ENCODE results near the gene GRK5.
"Not testable (repeated sequence)": the region's sequence is repeated elsewhere in the genome, so short reads cannot be mapped to it uniquely, and the experiment has no call there.

Gene GRK5

GRCh38 chr10:119207366-119207666 lies at the start of gene GRK5:
Gene GRK5, plus strand, starts transcription at chr10:119207571. Its CDS starts 347 bp downstream, at chr10:119207918.
- DNase-seq (ENCODE audit: low read depth in 2 of 2) = peak; percentile 86 to 91

- DNase-seq (ENCODE audit: low read depth in 2 of 2) = no peak
Measured at GRCh38 chr10:119159332-119159731, 48.0 kb upstream of the GRK5 start.

DNA sequence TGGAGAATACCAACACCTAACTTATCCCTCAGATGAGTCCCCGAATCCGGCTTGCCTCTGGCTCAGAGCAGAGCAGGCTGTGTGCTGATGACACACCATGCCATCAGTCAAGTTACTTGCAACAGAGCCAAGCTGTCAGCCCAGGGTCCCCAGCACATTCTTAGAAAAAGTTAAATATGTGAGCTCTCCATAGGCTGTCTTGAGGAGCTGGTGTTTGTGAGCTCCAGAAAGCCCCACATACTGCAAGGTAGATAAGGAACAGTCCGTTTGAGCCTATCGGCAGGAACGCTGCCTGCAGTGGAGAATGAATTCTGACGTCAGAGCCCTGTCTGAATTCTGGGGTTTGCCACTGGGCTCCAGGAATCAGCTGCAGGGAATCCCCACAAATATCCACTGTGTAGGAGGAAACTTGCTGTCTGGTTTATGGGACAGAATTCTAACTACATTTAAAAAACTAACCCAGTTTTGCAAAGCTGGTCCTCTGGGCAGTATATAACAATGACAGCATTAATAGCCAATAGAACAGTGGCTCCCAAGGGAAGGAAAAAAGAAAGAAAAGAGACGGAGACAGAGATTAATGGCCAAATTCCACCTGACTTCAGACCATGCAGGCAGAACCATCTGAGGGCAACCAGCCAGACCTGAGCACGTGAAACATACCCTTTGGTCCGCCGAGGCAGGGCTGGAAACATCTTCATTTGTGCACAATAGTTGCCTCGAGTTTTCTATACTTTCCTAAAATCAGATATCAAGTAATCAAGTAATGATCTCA lies 45.5 kb upstream of the GRK5 start:
- DNase-seq (ENCODE audit: low read depth in 2 of 2) = no peak

- no peak for DNase-seq (ENCODE audit: low read depth in 2 of 2)
Measured at GRCh38 chr10:119162452-119163092, 44.8 kb upstream of the GRK5 start.

GRCh38 chr10:119165171-119166117 lies 41.9 kb upstream of the GRK5 start, which contains the start of gene SFXN4:
Gene SFXN4, minus strand, starts transcription at chr10:119165714. Its CDS starts 67 bp downstream, at chr10:119165647.
- DNase-seq (ENCODE audit: low read depth in 2 of 2) = peak; percentile 48 to 53

DNA sequence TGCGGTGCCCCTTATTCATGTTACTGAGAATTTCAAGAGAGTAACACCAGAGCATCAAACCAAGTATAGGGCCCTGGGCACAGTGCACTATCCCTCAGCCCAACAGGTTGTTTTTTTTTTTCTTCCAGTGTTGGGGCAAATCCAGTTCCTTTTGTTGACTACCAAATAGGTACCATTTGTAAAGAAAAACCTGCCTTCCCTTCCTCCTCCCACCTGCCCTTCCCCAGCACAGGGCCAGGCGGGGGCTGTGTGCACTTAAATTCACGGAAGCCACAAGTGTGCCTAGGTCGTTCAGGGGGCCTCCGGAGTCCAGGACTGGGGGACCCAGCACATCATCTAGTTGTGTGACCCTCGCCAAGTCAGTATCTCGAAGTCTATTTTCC lies 41.3 kb upstream of the GRK5 start:
- DNase-seq (ENCODE audit: low read depth in 2 of 2) = no peak

DNA sequence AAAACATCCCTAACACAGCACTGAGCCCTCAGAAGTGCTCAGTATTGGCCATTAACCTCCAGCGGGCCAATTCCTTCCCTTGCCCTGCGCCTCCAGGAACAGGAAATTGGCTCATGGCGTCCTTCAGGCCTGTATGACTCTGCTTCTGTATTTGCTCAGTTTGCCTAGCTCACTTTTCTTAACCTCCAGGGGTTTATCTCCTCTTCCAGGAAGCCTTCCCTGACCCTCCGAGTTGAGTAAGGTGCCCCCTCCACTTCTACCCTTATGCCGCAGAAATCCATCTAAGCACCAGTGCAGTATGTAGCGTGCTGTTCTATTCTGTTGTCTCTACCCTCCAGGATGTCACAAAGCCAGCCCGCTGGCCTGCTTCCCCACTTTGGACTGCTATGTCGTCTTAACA lies 40.8 kb upstream of the GRK5 start:
- DNase-seq (ENCODE audit: low read depth in 2 of 2) = no peak

- no peak for DNase-seq (ENCODE audit: low read depth in 2 of 2)
Measured at GRCh38 chr10:119167041-119167440, 40.3 kb upstream of the GRK5 start.

DNA sequence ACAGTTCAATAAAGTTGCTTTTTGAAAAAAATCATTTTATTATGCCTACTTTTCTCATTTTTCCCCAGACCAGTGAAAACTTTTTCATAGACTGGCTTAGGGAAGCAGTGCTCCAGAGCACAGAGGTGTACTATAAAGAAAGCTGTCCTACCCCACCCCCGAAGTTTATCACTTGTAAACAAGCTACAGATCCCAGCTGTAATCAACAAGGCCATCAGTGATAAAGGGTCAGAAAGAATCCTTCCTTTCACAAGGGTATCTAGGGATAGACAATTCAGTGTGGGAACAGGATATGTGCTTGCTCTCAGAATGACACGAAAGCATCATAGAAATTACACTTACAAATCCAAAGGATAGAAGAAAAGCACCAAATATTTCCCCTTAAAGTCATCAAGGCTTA lies 33.3 kb upstream of the GRK5 start:
- no peak for DNase-seq (ENCODE audit: low read depth in 2 of 2)

GRCh38 chr10:119176166-119176565 lies 31.2 kb upstream of the GRK5 start:
- no peak for DNase-seq (ENCODE audit: low read depth in 2 of 2)

DNA sequence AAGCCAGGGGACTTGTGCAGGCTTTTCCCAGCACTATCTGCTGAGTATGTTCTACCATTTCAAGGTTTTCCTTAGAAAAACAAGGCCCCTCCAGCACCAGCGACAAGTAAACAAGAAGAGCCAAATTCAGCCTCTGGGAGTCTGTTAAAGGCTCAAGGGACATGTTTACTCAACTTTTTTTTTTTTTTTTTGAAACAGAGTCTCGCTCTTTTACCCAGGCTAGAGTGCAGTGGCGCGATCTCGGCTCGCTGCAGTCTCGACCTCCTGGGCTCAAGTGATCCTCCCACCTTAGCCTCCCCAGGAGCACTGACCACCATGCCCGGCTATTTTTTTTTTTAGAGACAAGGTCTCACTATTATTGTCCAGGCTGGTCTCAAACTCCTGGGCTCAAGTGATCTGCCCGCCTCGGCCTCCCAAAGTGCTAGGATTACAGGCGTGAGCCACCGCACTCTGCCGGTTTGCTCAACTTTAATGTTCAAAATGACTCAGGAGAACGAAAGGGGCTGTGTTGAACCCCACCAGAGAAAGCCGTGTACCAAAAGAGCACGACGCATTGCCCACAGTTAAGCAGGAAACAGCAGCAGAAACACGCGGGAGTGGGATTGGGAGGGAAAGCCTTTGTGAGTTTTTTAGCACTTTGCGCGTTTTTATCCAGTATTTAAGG lies 29.5 kb upstream of the GRK5 start:
- DNase-seq (ENCODE audit: low read depth in 2 of 2) = no peak

GRCh38 chr10:119178372-119179119 lies 28.8 kb upstream of the GRK5 start, which contains the start of gene PRDX3:
Gene PRDX3, minus strand, starts transcription at chr10:119178812. Its CDS starts 22 bp downstream, at chr10:119178790.
- peak; percentile 86 to 89 for DNase-seq (ENCODE audit: low read depth in 2 of 2)

DNA sequence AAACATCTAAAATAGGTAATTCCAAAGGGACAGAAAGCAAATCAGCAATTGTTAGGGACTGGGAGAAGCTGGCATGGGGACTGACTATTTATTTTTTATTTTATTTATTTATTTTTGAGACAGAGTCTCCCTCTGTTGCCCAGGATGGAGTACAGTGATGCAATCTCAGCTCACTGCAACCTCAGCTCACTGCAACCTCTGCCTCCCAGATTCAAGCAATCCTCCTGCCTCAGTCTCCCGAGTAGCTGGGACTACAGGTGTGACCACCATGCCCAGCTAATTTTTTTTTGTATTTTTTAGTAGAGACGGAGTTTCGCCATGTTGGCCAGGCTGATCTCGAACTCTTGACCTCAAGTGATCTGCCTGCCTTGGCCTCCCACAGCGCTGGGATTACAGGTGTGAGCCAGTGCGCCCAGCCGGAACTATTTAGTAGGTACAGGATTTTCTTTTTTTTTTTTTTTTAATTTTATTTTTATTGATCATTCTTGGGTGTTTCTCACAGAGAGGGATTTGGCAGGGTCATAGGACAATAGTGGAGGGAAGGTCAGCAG lies 26.4 kb upstream of the GRK5 start:
- not testable (repeated sequence) for DNase-seq (ENCODE audit: low read depth in 2 of 2)

DNA sequence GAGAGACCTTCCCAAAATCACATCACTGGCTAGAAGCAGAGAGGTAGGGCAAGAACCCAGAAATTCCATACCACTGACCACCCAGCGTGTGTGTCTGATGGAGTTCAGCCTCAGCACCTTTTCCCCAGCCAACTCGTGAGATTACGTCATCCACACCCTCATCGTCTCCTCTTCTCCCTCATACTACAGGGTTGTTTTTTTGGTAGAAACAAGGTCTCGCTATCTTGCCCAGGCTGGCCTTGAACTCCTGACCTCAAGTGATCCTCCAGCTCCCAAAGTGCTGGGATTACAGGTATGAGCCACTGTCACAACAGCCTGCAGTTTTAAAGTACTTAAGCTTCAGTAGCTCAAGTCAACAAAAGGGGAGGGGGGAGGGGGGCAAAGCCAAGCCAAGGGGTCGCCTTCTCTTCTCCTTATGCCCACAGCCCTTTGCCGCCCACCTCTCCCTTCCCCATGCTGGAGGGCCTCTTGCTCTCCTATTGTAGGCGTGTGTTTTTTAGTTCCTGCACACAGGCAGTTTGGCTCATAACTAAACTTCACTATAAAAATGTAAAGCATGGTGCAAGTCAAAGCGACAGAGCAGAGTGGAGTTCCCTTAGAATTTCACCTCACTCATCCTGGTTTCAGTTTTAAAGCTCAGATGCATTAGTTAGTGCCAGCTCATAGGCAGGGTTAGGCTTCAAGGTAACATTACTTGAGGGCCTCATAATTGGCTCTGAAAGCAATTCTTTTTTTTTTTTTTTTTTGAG lies 23.5 kb upstream of the GRK5 start:
- no peak for DNase-seq (ENCODE audit: low read depth in 2 of 2)

- DNase-seq (ENCODE audit: low read depth in 2 of 2) = no peak
Measured at GRCh38 chr10:119189811-119190282, 17.5 kb upstream of the GRK5 start.

DNA sequence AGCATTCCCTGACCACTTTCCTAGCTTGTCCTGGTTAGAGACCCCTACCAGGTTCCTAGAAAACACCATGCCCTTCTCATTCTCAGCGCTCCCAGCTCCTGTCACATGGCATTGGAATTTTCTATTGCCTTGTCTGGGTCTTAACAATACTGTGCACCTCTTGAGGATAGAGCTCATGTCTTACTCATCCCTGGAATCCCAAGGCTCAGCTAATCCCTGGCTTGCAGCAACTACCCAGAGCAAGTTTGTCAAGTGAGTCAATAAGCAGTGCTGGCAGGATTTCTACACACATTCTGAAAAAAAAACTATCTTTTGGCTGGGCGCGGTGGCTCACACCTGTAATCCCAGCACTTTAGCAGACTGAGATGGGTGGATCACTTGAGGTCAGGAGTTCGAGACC lies 17.0 kb upstream of the GRK5 start:
- no peak for DNase-seq (ENCODE audit: low read depth in 2 of 2)

- DNase-seq (ENCODE audit: low read depth in 2 of 2) = no peak
Measured at GRCh38 chr10:119190954-119191785, 16.2 kb upstream of the GRK5 start.

- DNase-seq (ENCODE audit: low read depth in 2 of 2) = no peak
Measured at GRCh38 chr10:119191881-119192280, 15.5 kb upstream of the GRK5 start.

DNA sequence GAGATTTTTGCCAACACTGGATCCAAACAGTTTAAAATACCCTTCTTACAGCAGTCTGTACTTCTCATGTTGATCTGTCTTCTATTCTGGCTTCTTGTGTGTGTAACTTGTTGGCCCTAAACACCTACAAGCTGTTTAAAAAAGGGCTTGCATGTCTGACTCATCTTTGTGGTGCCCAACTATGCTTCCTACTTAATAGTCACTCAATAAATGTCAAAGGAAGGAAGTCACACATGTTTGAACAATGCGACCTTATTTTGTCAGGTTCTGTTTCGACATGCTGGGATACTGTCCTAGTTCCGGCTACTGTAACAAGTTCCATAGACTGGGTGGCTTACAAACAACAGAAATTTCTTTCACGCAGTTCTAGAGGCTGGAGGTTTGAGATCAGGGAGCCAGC lies 9.4 kb upstream of the GRK5 start:
- no peak for DNase-seq (ENCODE audit: low read depth in 2 of 2)
